ENCODE results near the gene ABCC8.

The ABCC8 gene

DNA sequence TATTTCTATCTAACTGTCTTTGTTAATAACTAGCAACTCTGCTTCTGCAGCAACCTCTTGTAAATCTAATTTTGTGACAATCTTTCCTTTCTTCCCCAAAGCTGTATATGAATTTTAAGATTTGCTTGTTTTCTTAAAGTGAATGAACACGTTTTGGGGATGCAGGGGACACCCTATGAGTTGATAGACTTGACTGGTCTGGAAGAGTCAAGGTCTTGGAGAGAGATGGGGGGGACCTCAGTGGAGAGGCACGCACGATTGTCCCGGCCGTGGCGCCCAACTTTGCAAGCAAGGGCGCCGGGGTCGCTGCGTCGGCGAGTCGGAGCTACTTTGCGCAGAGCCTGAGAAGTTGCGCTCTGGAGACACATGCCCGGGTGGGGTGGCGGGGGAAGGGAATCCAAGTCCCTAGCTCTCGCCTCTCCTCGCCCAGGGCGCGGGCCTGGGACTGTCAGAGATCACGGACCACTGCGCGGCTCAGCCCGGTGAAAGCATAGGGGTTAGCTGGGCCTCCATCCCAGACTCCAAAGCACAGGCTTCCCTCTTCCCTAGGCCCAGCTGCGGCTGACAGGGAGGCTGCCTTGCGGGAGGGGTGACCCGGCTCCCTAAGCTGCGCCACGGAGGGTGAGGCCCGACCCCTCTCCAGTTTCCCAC, 854 bp downstream of the ABCC8 start:
- TF ChIP-seq CTCF (IDR thresholded peaks at IDR 0.05; ENCODE audit: low read depth, low read length, missing control alignments), result no peak
- no peak overlapping the region for H3K4me3 ChIP-seq (replicated peaks; ENCODE audit: low read depth, low read length)
- no peak for DNase-seq (ENCODE audit: extremely low read depth, low read depth)

DNA sequence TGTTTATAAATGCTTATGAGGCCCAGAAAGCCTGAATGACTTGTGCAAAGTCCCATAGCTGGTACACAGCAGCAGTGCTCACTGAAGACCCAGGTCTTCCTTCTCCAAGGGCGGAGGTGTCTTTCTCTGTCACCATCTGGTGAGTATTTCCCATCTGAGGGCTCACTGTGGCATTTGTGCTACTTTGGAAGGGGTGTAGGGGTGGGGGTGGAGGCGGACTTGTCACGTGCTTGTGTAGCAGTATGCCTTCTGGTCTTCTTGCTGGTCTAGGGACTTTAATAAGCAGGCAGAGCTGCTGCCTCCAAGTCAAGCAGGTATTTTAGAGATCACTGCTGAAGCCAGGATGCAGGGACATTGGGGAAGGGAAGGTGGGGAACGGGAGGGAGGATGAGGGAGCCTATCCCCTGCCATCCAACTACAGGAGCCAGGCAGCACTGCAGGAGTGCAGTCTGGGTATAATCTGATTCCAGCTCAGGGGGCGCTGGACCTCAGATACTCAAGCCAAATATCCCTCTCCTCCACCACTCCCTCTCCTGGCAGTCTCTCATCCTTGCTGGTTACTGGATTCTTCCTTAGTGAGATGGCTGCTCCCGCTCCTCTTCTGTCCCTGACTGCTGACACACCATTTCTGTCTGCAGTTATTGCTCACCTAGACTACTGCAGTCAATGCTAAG, 3.4 kb downstream of the ABCC8 start:
- TF ChIP-seq CTCF (IDR thresholded peaks at IDR 0.05; ENCODE audit: low read depth, low read length, missing control alignments), result peak; percentile 44
- H3K4me3 ChIP-seq (replicated peaks; ENCODE audit: low read depth, low read length), result no peak overlapping the region
- no peak for DNase-seq (ENCODE audit: extremely low read depth, low read depth)

DNA sequence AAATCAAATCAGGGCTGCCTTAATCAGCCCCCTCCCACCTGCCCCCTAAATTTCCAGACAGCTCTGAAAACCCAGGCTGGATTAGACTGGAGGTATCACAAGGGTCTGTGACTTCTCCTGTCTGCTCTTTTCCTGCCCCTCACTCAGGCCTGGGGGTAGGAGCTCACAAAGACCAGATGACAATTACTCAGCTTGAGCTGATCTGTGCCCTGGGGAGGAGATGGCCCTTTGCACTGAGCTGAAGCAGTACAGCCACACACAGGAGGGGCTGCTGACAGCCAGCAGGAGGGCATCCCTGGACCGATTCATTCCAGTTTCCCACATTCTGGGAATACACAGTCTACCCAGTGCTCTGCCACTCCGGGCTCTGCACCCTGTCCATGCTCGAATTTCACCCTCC, 4.2 kb downstream of the ABCC8 start:
- no peak for DNase-seq (ENCODE audit: extremely low read depth, low read depth)
- no peak for TF ChIP-seq CTCF (IDR thresholded peaks at IDR 0.05; ENCODE audit: low read depth, low read length, missing control alignments)
- H3K4me3 ChIP-seq (replicated peaks; ENCODE audit: low read depth, low read length), result no peak overlapping the region

- no peak overlapping the region for H3K4me3 ChIP-seq (replicated peaks; ENCODE audit: low read depth, low read length)
- no peak for DNase-seq (ENCODE audit: extremely low read depth, low read depth)
- no peak for TF ChIP-seq CTCF (IDR thresholded peaks at IDR 0.05; ENCODE audit: low read depth, low read length, missing control alignments)
Measured at GRCh38 chr11:17471501-17471900, 5.1 kb downstream of the ABCC8 start.

DNA sequence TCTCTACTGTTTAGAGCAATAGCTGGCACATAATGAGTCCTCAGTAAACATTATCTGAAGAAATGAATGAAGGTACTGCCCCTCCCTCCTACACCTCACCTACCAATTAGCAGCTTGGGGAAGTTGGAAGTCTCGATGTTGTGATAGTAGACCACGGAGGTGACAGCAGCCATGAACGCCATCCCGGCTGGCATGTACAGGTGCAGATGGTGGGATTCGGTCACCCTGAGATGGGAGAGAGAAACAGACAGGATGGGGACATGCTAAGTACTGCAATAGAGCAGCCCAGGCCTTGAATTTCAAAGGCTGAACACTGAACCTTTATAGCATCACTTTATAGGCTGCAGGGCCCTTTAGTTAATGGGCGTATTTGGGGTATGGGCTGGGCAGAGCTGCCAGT, 6.6 kb downstream of the ABCC8 start:
- no peak for TF ChIP-seq CTCF (IDR thresholded peaks at IDR 0.05; ENCODE audit: low read depth, low read length, missing control alignments)
- DNase-seq (ENCODE audit: extremely low read depth, low read depth), result no peak
- H3K4me3 ChIP-seq (replicated peaks; ENCODE audit: low read depth, low read length), result no peak overlapping the region

DNA sequence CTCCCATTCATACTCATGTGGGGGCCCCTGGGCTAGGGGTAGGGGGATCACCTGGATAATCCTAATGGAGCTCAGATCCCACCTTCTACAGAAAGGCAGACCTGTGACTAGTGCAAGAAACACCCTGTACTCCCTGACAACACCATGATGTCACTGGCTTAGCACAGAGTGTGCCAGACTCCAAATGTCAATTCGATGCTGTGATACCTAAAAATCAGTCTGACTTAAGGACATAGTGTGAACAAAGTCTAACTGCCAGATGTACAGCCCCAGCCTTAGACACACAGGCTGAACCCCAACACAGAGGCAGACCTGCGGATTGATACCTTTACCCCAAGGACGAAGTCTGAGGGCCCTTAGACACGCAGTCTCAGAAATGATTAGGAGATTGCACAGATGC, 8.5 kb downstream of the ABCC8 start:
- DNase-seq (ENCODE audit: extremely low read depth, low read depth), result no peak
- TF ChIP-seq CTCF (IDR thresholded peaks at IDR 0.05; ENCODE audit: low read depth, low read length, missing control alignments), result no peak
- H3K4me3 ChIP-seq (replicated peaks; ENCODE audit: low read depth, low read length), result no peak overlapping the region
